HG02763 (cell line): ENCODE measurements around the gene AGPAT3.

Experiments
- ATAC-seq: cut with Tn5 transposase; IDR thresholded peaks from one replicate; pipeline ENCODE4 v1.9.1; 2021; ENCODE audit warnings: mild to moderate bottlenecking, moderate library complexity; ENCODE audit not compliant: unreplicated experiment

The AGPAT3 gene

DNA sequence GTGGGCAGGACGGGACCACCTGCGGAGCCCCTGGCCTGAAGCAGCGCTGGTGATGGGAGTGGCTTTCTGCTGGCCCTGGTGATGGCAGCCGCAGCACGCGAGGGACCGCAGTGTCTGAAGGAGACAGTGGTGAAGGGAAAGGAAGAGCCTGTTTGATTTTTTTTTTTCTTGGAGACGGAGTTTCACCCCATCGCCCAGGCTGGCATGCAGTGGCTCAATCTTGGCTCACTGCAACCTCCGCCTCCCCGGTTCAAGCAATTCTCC lies 106.9 kb downstream of the AGPAT3 start:
- ATAC-seq: no peak

DNA sequence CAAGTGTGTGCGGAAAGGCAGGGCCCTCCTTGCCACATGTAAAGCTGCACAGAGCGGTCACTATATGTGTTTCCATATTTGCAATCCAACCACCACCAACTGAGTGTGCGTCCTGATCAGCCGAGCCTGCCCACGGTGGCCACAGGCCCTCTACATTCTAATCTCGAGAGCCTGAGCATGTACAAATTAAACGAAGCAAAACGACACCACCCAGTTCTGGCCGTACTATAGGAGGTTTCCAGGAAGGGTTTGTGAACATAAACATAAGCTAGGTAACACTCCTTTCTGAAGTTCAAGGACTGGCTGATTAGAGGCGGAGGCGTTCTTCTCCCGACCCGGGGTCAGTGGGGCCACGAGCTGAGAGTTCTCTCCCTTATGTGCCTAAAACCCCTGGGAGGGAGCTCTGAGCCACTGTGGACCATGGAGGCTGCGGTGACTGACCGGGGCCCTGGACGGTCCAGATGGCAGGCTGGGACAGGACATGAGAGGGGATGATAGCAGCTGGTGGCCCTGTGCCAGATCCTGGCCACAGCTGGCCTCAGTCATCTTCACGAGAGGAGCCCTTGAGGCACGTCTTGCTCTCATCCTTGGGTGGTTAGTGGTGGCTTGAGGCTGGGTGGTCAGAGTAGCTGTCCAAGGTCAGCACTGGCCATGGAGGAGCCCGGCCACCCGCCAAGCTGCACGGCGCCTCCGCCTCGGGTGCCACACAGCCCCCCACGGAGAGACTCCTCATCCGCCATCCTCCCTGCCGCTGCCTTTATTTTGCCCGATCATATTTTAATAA lies 108.0 kb downstream of the AGPAT3 start:
- no peak for ATAC-seq

DNA sequence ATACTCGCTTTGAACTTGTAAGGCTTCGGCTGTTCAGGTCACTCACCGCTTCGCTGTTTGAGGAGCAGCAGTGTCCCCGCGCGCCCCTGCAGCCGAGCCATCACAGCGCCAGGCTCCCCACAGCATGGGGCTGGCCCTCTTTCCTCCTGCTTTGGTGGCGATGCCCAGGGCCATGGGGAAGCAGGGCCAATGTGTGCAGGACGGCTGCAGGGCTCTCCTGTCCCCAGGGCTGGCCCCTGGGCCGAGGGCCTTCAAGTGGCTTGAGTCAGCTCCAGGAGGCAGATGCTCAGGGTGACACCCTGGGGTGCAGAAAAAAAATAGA lies 108.6 kb downstream of the AGPAT3 start:
- no peak for ATAC-seq

DNA sequence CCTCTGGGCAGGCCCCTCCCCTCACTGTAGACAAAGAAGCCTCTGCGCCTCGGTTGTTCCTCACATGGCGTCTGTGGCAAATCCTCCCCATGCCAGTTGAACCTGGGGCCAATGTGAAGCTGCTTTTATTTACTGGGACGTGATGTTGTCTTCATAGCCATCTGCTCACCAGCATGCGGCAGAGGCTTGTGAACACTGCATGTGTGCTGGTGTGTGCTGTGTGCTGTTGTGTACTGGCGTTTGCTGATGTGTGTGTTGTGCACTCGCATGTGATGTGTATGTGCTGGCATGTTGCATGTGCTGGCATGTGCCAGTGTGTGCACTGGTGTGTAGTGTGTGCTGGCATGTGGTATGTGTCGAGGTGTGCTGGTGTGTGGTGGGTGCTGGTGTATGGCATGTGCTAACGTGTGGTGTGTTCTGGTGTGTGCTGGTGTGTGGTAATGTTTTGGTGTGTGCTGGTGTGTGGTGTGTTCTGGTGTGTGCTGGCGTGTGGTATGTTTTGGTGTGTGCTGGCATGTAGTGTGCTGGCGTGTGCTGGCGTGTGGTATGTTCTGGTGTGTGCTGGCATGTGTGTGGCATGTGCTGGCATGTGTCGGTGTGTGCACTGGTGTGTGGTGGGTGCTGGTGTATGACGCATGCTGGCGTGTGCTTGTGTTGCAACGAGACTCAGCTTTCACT lies 109.9 kb downstream of the AGPAT3 start:
- no peak for ATAC-seq

DNA sequence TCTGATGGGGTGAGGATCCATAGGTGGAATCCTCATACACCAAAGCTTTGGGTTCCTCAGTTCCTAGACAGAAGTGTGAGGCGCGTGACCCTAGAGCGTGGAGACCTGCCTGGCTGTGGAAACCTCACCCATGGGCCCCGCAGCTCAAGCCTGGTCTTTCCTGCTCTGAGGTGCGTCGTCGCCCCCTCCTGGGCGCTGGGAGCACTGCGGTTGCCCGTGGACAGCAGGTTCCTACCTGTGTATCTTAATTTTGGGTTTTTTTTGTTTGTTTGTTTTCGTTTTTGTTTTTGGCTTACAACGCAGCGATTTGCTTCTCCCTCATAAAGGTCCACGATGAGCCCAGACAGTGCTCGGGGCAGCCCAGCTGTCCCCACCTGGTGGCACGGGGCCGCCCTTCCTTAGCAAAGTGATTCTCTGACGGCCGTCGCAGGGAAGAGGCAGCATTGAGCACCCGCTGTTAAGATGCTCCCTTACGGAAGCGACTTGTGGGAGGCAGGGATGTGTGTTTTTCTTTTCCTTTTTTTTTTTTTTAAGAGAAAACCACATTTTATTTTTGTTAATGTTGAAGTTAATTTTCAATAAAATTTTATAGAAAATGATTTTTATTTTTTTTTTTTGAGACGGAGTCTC lies 110.6 kb downstream of the AGPAT3 start:
- ATAC-seq: peak; percentile 50

DNA sequence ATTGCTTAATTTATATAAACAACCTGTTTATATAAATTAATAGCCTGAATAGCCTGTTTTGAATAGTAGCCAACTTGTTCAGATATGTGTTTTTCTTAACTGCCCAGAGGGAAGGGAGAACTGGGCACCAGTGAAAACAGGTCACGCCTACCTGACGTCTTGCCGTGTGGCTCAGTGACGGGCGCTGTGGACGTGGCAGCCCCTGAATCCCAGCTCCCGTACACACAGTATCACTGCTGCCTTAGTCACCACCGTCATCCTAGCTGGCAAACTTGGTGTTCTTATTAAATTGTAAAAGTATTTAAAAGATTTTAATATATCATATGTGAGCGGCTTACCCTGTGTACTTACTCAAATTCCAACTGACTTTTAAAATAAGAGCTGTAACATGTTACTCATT lies 111.6 kb downstream of the AGPAT3 start:
- no peak for ATAC-seq

DNA sequence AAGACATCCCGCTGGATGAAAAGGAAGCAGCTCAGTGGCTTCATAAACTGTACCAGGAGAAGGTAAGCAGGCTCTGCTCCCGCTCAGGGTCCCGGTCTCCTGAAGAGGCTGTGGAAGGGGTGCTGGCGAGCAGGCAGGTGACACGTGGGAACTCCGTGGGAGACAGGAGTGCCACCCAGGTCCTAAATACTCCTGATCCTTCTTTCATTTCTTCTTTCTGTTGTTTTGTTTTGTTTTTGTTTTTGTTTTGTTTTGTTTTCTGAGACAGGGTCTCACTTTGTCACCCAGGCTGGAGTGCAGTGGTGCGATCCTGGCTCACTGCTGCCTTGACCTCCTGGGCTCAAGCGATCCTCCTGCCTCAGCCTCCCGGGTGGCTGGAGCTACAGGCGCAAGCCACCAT lies 113.0 kb downstream of the AGPAT3 start:
- ATAC-seq: no peak

DNA sequence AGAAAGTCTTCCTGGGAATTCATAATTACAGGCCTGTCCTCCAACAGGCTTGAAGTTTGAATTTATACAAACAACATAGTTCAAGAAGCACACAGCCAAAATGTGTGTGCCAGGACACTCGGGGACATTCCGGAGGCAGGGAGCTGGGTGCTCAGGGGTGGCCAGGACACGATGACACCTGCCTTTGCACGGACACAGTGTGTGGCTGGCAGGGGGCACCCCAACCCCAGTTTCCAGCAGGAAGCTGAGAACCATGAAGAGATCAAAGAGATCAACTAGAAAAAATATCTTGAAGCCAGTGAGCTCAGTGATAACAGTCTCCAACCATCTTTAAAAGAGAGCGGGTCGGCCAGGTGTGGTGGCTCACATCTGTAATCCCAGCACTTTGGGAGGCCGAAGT lies 114.6 kb downstream of the AGPAT3 start:
- no peak for ATAC-seq

DNA sequence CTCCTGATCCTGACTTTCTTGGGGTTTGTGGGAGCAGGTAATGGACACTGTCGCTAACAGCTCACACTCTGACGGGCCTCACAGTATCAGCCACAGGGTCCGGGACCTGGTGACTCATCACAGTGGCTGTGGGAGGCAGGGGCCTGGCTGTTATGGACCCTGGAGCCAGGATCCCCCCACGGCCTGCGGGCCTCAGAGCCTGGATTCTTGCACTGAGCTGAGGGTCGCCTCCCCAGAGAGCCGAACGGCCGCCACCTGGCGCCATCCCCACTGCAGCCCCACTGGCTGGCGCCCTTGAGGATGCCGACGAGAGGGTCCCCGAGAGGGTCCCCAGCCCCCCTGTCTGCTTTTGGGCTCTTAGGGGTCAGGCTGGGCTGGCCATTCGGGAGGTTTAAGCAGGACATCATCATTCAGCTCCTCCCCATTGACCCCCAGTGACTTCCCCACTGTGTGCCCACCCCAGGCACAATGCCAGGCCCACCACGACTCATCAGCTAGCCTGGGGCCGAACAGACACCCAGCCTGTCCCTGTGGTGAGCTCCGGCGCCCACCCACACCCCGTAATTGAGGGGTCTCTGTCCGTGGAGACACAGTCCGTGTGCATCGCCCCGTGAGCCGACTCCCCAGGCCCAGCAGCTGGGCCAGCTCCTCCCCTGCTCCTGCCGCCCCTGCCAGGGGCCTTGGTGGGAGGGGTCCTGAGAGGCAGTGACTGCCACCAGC lies 116.3 kb downstream of the AGPAT3 start:
- no peak for ATAC-seq

DNA sequence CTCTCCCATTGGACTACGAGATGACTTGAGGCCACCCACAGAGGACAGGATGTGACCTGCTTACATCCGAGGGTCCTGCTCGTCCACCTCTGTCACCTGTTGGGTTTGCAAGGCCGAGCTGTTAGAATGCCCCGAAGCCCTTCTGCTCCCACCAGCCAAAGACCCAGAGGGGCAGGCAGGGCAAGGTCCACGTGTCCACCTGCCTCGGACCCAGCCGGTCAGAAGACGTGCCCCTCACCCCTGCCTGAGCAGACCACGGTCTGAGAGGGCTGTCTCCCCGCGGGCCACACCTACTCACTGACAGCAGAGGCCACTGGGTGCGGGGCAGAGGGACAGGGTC lies 116.8 kb downstream of the AGPAT3 start:
- ATAC-seq: no peak

DNA sequence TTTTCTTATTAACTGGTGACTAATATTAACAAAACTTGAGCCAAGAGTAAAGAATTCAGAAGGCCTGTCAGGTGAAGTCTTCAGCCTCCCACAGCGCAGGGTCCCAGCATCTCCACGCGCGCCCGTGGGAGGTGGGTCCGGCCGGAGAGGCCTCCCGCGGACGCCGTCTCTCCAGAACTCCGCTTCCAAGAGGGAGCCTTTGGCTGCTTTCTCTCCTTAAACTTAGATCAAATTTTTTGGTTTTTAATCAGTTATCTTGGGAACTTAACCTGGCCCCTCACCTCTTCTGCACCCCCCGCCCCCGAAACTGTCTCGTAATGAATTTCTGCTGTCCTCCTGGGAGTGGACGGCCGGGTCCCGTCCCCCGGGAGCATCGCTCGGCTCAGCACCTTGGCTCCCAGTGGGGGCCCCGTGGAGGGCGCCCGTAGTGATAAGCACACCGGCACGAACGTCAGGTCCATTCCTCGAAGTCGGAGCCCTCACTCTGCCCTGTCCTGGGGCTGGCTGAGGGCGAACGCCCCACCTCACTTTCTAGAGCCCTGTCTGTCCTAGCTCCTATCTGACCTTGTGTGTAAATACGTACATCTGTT lies 117.6 kb downstream of the AGPAT3 start:
- ATAC-seq: no peak

DNA sequence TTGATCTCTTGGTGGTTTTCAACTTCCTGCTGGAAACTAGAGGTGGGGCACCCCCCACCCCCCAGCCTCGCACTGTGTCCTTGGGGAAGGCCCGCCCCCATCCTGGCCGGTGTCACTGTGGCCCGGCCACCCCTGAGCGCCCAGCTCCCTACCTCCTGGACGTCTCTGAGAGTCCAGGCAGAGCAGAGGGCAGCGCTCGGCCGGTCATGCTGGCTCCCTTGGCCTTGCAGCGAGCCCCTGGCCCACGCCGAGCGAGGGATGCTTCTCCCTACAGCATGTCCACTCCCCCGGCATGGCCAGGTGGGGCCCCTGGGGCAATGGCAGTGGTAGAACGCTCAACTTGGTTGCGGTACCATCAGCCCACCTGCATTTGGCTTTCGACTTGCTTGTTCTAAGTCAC lies 118.4 kb downstream of the AGPAT3 start:
- no peak for ATAC-seq

DNA sequence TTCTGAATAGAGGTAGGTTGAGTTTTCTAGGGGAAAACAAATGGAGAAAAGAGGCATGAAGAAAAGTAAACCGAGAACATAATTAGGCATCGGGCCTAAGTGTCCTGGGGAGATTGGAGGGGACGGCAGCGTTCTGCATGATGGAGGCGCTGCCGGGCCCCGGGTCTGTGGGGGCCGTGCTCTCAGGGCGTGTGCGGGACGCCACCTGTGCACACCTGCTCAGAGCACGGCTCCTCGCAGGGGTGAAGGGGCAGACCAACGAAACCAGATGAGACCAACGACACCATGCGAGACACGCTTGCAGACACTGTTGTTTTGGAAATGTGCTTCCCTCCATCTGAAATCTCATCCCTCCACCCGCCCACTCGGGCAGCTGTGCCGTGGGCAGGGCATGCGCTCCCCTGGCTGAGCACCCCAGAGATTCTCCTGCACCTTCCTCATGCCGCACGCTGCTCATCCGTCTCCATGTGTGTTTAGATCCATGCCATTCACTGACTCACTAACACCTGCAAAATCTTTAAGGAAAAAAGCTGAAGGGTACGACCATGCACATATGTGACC lies 118.9 kb downstream of the AGPAT3 start:
- no peak for ATAC-seq

DNA sequence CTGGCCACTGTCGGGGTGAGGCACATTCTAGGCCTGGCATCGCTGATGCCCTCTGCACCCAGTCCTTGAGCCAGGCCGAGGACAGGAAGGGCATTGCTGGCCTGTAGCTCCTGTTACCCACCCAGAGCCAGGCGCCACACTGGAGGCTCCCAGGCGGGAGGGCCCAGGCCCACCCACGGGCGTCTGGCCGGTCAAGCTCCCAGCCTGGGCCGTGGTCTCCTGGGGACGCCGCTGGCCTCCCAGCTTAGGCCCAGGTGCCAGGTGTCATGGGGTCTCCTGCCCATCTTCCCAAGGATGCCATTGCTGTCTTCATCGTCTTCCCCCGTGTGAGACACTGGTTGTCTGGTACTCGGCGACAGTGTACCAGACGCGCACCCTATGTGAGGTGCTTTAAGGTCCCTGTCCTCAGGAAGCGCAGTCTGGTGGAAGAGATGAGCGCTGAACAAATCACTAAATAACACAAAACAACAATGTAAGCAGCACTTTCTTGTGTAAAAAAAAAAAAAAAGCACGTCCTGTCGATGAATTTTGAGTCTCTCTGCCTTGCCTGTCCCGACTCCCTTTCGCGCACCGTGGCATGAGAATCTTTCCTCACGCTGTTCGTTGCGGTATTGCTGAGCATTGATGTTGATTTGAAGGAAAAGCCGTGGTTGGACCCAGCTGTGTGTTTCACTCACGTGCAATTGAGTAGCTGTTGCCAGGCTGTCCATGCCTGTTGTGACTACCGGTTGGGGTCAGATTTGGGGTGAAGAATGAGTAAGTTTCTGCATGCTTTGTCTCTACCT lies 120.1 kb downstream of the AGPAT3 start:
- ATAC-seq: no peak

DNA sequence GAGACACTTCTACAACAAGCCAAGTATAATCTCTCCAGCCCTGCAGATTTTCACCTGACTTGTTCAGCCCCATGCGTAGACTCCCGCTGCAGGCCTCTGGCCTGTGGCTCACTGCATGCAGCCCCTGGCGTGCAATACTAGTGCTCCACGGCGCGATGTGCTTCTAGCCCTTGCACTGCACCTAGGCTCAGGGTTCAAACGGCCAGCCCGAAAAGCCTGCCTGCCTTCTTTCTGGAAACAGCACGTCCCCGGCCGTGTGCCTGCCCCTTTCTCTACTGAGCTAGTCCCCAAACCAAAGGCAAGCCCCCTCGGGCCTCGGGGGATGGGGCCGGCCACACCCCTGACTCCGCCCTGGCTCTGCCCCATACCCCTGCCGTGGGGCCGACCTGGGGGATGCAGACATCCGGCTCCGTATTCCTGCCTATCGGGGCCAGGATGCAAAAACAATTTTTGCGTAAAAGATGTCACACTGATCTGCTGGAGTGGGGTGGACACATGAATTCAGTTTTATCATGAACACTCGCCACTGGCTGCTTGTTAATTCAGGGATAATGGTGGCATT lies 120.7 kb downstream of the AGPAT3 start:
- no peak for ATAC-seq

DNA sequence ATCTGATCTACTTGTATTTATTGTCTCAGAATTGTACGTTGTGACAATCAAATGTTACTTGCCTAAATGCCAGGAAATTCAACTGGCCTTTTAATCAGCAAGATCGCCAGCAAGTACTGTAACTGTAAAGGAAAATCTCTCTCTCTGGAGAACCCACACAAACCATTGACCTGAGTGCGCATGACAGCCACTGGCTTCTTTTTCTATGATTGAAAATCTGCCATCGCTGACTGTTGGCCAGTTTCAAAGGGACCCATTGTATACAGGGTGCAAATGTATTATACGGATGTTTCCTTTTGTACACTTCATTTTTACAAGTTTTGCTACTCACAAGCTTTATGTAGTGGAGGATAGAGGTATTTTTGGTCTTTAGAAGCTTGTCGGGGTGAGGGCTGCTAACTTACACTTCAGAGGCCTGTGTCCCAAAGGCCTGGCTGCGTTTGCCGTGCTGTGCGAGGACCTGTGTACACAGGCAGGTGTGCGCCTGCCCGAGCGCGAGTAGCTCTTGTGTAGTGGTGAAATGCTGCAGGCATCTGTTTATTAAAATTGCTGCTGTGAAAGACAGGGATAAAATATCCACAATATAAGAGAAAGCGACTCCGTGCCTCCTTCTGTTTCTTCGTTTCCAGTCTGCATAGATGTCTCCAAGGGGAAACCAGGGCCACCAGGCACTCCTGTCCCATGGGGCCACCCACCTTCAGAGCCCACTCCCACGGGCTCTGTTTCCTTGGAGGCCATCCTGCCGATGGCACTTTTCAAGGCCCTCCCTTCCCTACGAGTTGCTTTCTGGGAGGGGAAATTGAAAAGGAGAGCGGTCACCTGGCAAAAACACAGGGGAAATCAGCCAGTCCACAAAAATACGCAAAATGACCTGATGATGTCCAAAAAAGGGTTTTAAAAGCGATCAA lies 121.8 kb downstream of the AGPAT3 start:
- no peak for ATAC-seq

DNA sequence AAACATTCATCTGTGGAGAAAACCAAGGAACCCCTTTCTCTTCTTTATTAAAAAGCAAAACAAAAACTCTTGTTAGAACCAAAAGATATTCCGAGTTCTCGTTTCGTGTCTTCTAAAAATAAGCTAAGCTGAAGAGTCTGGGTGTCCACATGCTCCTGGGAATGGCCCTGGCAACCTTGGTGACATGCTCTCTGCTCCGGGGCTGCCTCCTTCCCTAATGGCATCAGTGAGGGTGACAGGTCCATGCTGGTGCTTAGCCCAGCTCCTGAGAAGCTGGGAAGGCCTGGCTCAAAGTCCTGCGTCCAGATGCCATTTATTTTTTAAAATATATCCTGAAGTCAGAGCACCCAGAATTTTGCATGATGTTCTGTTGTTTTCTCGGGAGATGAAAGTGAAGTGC lies 122.5 kb downstream of the AGPAT3 start:
- no peak for ATAC-seq

DNA sequence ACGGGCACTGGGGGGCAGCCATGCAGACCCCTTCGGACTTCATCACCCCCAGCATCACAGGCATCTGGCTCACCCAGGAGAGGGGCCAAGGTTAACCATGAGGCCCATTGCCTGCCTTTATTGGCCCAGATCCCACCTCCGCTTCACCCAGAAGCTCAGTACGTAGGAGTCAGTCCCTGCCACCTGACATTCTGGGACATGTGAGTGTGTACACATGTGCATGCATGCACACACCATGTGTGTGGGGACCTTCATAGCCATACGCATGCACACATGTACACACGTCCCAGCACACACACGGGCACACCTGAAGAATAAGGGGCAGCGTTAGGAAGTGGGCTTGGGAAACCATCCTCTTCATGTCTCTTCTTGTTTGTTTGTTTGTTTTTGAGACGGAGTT lies 123.0 kb downstream of the AGPAT3 start:
- ATAC-seq: no peak

DNA sequence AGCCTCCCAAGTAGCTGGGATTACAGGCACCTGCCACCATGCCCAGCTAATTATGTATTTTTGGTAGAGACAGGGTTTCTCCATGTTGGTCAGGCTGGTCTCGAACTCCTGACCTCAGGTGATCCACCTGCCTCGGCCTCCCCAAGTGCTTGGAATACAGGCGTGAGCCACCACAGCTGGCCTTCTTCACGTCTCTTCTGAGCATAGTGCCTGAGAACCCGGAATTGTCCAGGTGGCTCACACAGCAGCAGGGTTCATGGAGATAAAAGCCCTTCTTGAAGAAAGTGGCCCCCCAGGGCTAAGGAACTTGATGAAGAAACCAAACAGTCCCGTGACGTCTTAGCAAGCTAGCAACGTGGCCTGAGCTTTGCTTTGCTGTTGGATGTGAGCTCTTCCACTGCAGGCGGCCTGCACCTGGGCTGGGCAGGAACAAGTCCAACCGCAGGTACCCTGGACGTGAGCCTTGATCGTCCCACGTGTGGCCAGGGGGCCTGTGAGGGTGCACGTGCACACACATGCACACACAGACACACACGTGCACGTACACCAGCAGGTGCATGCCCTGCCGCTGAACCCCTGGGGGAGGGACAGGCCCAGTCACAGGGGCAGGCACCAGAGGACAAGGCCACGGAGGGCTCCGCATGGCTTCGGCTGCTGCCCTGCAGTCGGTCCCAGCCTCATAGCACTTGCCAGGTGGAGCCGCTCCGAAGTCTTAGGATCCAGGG lies 123.6 kb downstream of the AGPAT3 start:
- ATAC-seq: no peak
